ENCODE data around the gene BRICD5.

The BRICD5 gene

DNA sequence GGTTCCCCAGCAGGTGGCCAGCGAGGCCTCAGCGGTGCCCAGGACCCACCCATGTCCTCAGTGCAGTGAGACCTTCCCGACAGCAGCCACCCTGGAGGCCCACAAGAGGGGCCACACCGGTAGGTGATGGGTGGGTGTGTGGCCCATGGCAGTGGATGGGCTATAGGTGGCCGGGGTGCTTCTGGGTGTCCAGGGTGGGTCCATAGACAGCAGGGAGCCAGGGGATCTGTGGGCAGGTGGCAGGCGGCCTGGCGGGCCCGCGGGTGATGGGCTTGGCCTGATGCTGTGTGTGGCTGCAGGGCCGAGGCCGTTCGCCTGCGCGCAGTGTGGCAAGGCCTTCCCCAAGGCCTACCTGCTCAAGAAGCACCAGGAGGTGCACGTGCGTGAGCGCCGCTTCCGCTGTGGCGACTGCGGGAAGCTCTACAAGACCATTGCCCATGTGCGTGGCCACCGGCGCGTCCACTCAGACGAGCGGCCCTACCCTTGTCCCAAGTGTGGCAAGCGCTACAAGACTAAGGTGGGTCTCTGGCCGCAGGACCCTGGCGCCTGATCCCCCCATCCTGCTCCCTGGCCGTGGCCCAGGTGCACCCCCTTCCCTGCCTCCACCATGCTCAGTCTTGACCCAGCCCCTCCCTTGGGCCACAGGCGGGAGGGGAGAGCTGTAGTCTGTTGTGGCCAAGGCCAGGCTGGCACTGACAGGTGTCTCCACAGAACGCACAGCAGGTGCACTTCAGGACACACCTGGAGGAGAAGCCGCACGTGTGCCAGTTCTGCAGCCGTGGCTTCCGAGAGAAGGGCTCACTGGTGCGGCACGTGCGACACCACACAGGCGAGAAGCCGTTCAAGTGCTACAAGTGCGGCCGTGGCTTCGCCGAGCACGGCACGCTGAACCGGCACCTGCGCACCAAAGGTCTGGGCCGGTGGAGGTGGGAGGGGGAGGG is 23.5 kb upstream of the BRICD5 start:
- TF ChIP-seq GATA1 (IDR thresholded peaks at IDR 0.05; ENCODE audit: low read depth, low read length) (no peak), POLR2A (IDR thresholded peaks at IDR 0.05; ENCODE audit: low read length) (no peak)
- no peak for DNase-seq

DNA sequence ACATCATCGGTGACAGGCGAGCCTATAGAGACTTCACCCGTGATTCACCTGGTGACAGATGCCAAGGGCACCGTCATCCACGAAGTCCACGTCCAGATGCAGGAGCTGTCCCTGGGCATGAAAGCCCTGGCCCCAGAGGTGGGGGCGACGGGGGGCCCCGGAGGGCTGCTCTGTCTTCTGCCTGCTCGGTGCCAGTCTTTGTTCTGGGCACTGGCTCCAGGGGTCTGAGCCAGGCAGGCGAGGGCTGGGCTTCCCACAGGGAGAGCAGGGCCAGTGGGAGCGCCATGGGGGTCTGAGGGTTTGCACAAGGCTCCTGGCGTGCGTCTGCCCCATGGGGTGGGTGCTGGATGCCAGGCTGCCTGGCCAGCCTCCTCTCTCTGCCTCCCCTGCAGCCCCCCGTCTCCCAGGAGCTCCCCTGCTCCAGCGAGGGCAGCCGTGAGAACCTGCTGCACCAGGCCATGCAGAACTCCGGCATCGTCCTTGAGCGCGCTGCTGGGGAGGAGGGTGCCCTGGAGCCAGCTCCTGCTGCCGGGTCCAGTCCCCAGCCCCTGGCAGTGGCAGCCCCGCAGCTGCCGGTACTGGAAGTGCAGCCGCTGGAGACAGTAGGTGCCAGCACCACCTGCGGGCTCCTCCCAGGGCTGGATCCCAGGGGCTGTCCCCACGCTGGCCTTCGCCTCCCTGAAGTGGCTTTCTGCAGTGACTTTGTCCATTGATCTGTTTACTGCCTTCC is 22.5 kb upstream of the BRICD5 start:
- no peak for DNase-seq
- TF ChIP-seq POLR2A (IDR thresholded peaks at IDR 0.05; ENCODE audit: low read length) = no peak
- no peak for TF ChIP-seq GATA1 (IDR thresholded peaks at IDR 0.05; ENCODE audit: low read depth, low read length)

DNA sequence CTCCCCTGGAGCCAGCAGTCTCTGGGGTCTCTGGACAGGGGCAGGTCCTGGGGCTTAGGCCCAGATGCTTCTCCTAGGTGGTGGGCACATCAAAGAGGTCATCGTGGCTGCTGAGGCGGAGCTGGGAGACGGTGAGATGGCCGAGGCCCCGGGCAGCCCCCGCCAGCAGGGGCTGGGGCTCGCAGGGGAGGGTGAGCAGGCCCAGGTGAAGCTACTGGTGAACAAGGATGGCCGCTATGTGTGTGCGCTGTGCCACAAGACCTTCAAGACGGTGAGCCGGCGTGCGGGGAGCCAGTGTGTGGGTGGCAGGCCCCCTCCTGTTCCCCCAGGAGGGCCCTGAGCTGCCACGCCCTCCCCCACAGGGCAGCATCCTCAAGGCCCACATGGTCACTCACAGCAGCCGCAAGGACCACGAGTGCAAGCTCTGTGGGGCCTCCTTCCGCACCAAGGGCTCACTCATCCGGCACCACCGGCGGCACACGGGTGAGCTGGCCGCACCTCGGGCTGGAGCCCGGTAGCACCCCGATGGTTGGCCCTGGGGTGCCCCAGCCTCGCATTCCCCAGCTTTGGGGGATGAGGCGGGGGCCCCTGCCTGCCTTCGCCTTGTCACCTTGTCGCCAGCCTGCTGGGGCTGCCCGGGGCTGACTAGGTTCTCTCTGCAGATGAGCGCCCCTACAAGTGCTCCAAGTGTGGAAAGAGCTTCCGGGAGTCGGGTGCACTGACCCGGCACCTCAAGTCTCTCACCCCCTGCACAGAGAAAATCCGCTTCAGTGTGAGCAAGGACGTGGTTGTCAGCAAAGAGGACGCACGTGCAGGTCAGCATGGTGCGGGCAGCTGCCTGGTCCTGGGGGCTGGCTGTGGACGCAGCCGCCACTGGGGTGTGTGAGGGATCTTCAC is 21.7 kb upstream of the BRICD5 start:
- no peak for TF ChIP-seq GATA1 (IDR thresholded peaks at IDR 0.05; ENCODE audit: low read depth, low read length)
- no peak for TF ChIP-seq POLR2A (IDR thresholded peaks at IDR 0.05; ENCODE audit: low read length)
- no peak for DNase-seq

DNA sequence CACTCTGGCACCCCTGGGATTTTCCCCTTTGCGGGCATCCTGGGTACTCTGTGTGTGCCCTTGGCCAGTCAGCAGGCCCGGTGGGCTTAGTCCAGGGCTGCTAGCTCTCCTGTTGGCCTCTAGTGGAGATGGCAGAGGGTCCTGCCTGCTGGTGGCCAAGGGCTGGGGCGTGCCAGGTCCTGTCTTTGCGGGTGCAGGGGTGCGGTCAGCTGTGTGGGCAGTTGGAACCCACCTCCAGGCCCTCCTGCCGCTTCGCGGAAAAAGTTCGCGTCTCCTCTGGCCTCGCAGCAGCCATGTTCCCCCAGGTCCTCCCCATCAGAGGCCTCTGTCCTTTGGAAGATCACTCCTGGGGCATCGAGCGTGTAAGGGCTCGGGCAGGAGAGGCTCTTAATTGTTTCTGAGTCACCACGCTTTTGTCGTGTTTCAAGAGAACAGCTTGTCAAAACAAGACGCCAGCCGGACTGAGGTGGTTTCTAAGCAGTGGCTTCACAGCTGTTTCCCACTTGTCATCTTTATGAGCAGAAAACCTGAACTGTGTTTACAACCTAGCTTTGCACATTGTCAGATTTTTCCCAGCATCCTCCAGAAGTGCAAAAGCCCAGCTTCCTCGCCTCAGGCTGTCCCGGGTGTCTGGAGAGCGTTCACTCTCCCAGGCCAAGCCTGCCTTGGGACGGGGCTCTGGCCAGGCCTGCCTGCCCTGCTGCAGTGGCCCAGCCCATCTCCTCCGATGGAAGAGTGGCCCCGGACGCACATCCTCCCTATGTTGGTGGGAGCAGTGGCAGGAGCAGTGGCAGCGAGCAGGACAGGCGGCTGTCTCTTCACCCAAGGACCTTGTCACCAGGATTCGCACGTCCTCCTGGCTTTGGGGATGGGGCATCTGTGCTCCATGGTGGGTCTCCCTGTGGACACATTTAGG is 20.6 kb upstream of the BRICD5 start:
- no peak for DNase-seq
- TF ChIP-seq POLR2A (IDR thresholded peaks at IDR 0.05; ENCODE audit: low read length) (no peak), GATA1 (IDR thresholded peaks at IDR 0.05; ENCODE audit: low read depth, low read length) (no peak)

DNA sequence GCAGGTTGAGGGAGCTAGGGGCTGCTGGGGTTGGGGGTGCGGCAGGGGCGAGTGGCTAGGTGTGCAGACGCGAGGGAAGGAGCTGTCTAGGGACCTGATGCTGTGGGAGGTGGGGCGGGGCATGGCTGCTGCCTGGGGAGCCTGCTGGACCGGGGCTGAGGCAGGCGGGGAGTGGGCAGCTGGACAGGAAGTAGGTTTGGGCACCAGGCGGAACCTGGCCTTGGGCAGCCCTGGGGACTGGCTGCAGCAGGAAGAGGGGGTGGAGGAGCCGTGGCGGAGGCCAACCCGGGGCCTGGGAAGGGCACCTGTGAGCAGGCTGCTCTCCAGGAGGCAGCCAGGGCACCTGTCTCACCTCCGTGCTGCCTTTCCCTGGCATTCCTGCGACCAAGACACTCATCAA is 19.7 kb upstream of the BRICD5 start:
- TF ChIP-seq GATA1 (IDR thresholded peaks at IDR 0.05; ENCODE audit: low read depth, low read length) (no peak), POLR2A (IDR thresholded peaks at IDR 0.05; ENCODE audit: low read length) (no peak)
- DNase-seq = no peak

- no peak for DNase-seq
Measured at GRCh38 chr16:2229632-2230250, 19.1 kb upstream of the BRICD5 start.

DNA sequence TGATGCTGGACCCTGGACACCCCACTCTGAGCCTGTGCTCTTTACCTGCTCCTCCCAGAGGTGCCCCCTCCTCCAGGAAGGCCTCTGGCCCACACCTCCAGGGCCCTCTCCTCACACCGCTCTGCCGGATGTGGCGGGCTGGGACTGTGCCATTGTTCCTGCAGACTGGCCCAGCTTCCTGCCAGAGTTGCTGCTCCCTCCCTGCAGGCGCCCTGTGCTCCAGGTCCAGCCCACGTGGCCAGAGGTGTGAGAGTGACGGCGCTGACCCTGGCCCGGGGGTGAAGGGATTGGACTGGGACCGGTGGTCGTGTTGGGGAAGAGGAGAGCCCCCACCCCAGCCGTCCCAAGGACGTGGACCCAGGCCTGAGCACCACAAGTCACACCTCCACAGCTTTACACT is 18.4 kb upstream of the BRICD5 start:
- no peak for DNase-seq
- TF ChIP-seq POLR2A (IDR thresholded peaks at IDR 0.05; ENCODE audit: low read length) = no peak
- TF ChIP-seq GATA1 (IDR thresholded peaks at IDR 0.05; ENCODE audit: low read depth, low read length) = no peak

More at GRCh38 chr16:2229632-2230250, 19.1 kb upstream of the BRICD5 start:
- TF ChIP-seq POLR2A (IDR thresholded peaks at IDR 0.05; ENCODE audit: low read length) (no peak), GATA1 (IDR thresholded peaks at IDR 0.05; ENCODE audit: low read depth, low read length) (no peak)

GRCh38 chr16:2228161-2228824 is 17.6 kb upstream of the BRICD5 start:
- TF ChIP-seq POLR2A (IDR thresholded peaks at IDR 0.05; ENCODE audit: low read length) = no peak
- TF ChIP-seq GATA1 (IDR thresholded peaks at IDR 0.05; ENCODE audit: low read depth, low read length) = no peak
- DNase-seq = no peak

GRCh38 chr16:2226918-2227317 is 16.3 kb upstream of the BRICD5 start:
- TF ChIP-seq POLR2A (IDR thresholded peaks at IDR 0.05; ENCODE audit: low read length) = no peak
- TF ChIP-seq GATA1 (IDR thresholded peaks at IDR 0.05; ENCODE audit: low read depth, low read length) = no peak
- DNase-seq = no peak

- TF ChIP-seq GATA1 (IDR thresholded peaks at IDR 0.05; ENCODE audit: low read depth, low read length) = no peak
- TF ChIP-seq POLR2A (IDR thresholded peaks at IDR 0.05; ENCODE audit: low read length) = no peak
- DNase-seq = no peak
Measured at GRCh38 chr16:2226245-2226793, 15.7 kb upstream of the BRICD5 start.

GRCh38 chr16:2223942-2224486 is 13.4 kb upstream of the BRICD5 start:
- TF ChIP-seq GATA1 (IDR thresholded peaks at IDR 0.05; ENCODE audit: low read depth, low read length) = no peak
- no peak for TF ChIP-seq POLR2A (IDR thresholded peaks at IDR 0.05; ENCODE audit: low read length)
- DNase-seq = peak; percentile 66 to 71

All from erythroblast (primary cell).